Measurements from ENCODE around the gene VSTM2B. TPM values are rescaled to one million over a fixed set of nuclear protein-coding genes. Genes with fewer than 3 reads are reported as not detected.

Gene VSTM2B
- polyA plus RNA-seq, 1 of the 3 experiments (the other 2 are of a cell fraction) = not detected

DNA sequence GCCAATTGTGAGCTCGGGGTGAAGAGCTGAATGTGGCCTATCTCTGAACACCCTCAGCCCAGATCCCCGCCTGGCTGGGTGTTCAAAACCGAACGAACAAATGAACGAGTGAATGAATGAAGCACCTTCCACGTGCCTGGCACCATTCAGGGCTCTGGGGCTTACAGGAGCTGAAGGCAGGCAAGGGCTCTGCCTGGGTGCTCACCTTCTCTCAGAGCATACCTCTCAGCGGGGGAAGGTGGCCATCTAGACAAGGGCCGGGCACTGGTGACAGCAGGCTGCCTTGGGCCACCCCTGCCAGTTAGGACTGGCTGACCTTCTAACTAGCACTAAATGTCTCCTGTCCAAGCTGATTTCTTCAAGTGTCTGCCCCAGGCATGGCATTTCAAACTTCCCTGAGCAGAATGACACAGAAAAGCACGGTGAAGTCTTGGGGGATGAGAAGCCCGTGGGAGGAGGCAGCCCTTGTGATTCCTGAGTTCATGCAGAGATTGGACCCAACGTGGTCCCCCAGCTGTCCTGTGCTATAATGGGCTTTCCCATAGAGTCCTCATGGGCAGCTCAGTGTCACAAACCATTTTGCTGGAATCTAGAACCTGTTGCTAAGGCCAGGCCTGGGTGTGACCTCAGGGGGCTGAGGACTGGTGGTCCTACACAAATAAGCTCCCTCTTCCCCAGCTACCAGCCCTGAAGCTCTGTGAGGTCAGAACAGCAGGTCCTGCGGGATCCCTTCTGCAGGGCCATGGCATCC lies 27.9 kb upstream of the VSTM2B start:
- Histone ChIP-seq H2AFZ (ENCODE audit: low read depth) (no peak overlapping the region), H3K9ac (no peak overlapping the region), H3K4me3 (ENCODE audit: low read depth in 2 of 2, low read length in 1 of 2) (no peak overlapping the region), H3K4me1 (ENCODE audit: control insufficient read depth in 1 of 2, insufficient read depth in 2 of 2, low read depth in 1 of 2, low read length in 1 of 2) (no peaks in the 10 kb centered on the region), H3K27ac (ENCODE audit: low read depth in 2 of 2, low read length in 1 of 2) (no peak overlapping the region), H3K9me2 (no peaks in the 10 kb centered on the region), H3K4me2 (no peak overlapping the region), H3K27me3 (ENCODE audit: insufficient read depth) (peaks cover 17% of the 10 kb centered on the region), H3K9me3 (no peaks in the 10 kb centered on the region), H3F3A (replicated peaks; ENCODE audit: insufficient read depth) (no peaks in the 10 kb centered on the region), H4K20me1 (ENCODE audit: insufficient read depth) (no peaks in the 10 kb centered on the region), H3K79me2 (ENCODE audit: insufficient read depth) (no peaks in the 10 kb centered on the region), H3K36me3 (replicated peaks in 1 of 2; ENCODE audit: control insufficient read depth in 1 of 2, insufficient read depth in 2 of 2, low read length in 1 of 2) (no peaks in the 10 kb centered on the region)
- 18% methylated on average over 9 of the region's 12 CpGs for whole genome bisulfite sequencing (ENCODE audit: low lambda C conversion rate)
- POLR2A ChIA-PET = no interaction called here
- DNase-seq = no peak
- TF ChIP-seq, protein P1, sequence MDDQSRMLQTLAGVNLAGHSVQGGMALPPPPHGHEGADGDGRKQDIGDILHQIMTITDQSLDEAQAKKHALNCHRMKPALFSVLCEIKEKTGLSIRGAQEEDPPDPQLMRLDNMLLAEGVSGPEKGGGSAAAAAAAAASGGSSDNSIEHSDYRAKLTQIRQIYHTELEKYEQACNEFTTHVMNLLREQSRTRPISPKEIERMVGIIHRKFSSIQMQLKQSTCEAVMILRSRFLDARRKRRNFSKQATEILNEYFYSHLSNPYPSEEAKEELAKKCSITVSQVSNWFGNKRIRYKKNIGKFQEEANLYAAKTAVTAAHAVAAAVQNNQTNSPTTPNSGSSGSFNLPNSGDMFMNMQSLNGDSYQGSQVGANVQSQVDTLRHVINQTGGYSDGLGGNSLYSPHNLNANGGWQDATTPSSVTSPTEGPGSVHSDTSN (IDR thresholded peaks at IDR 0.05) = no peak
- TF ChIP-seq, protein P2, sequence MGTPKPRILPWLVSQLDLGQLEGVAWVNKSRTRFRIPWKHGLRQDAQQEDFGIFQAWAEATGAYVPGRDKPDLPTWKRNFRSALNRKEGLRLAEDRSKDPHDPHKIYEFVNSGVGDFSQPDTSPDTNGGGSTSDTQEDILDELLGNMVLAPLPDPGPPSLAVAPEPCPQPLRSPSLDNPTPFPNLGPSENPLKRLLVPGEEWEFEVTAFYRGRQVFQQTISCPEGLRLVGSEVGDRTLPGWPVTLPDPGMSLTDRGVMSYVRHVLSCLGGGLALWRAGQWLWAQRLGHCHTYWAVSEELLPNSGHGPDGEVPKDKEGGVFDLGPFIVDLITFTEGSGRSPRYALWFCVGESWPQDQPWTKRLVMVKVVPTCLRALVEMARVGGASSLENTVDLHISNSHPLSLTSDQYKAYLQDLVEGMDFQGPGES (IDR thresholded peaks at IDR 0.05; ENCODE audit: low read depth, low read length) = no peak
- CTCF ChIA-PET = no interaction called here

DNA sequence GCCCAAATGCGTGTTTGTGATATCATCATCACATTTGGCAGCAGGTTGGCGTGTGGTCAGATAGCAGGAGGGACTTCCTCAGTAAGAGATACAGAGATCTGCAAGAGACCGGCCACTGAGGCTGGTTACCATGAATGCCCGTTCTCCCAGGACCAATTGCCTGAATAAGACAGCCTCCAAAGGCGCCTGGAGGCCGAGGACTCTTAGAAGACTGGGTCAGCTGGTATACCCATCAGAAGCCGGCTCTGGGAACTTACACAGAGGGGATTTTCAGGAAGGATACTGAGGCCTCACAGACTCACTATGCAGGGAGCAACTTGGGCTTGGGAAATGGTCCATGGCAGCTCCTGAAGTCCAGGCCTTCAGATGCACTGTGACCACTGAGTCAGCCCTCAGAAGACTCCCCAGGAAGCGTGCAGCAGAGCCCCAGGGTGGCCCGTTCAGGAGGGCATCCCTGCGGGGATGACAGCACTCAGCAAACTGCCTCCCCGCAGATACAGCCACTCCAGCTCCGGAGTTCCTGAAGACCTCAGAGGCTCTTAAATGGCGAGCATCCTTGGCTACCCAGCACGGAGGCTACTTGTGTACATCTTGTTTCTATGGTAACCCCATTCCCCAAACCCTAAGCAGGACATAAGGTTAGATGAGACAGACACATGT lies 26.4 kb upstream of the VSTM2B start:
- Histone ChIP-seq H3K9ac (no peak overlapping the region), H3K9me3 (no peaks in the 10 kb centered on the region), H2AFZ (ENCODE audit: low read depth) (no peak overlapping the region), H3K36me3 (replicated peaks in 1 of 2; ENCODE audit: control insufficient read depth in 1 of 2, insufficient read depth in 2 of 2, low read length in 1 of 2) (no peaks in the 10 kb centered on the region), H3K4me1 (ENCODE audit: control insufficient read depth in 1 of 2, insufficient read depth in 2 of 2, low read depth in 1 of 2, low read length in 1 of 2) (peaks cover 0 to 2% of the 10 kb centered on the region in 2 experiments; a peak in 1 of 4 replicates), H3K27ac (ENCODE audit: low read depth in 2 of 2, low read length in 1 of 2) (no peak overlapping the region), H3F3A (replicated peaks; ENCODE audit: insufficient read depth) (no peaks in the 10 kb centered on the region), H4K20me1 (ENCODE audit: insufficient read depth) (no peaks in the 10 kb centered on the region), H3K9me2 (no peaks in the 10 kb centered on the region), H3K79me2 (ENCODE audit: insufficient read depth) (no peaks in the 10 kb centered on the region), H3K4me2 (no peak overlapping the region), H3K27me3 (ENCODE audit: insufficient read depth) (peaks cover 23% of the 10 kb centered on the region), H3K4me3 (ENCODE audit: low read depth in 2 of 2, low read length in 1 of 2) (no peak overlapping the region)
- DNase-seq = no peak
- ChIA-PET CTCF (interaction anchor here (1.6 kb wide), 1 partner anchor 29 kb away, joined by 4 read pairs; no protein-coding TSS in a partner anchor), POLR2A (no interaction called here)
- WGBS (ENCODE audit: low lambda C conversion rate) = 2% methylated on average over 14 of the region's 14 CpGs
- TF ChIP-seq JUND (IDR thresholded peaks at IDR 0.05) = no peak
- TF ChIP-seq SMC3 (IDR thresholded peaks at IDR 0.05; ENCODE audit: low read depth, low read length) = no peak
- no peak for TF ChIP-seq TCF12 (IDR thresholded peaks at IDR 0.05)
- TF ChIP-seq RXRA (IDR thresholded peaks at IDR 0.05; ENCODE audit: borderline replicate concordance, low read depth) = no peak
- TF ChIP-seq EP300 (IDR thresholded peaks at IDR 0.05; ENCODE audit: borderline replicate concordance in 1 of 2, low read depth in 1 of 2, low read length in 1 of 2) = no peak
- TF ChIP-seq MXI1 (IDR thresholded peaks at IDR 0.05; ENCODE audit: low read depth, low read length) = no peak
- TF ChIP-seq, protein P2 (IDR thresholded peaks at IDR 0.05; ENCODE audit: low read depth, low read length) = no peak
- TF ChIP-seq FOXM1 (IDR thresholded peaks at IDR 0.05; ENCODE audit: low read depth) = no peak
- TF ChIP-seq, protein P3, sequence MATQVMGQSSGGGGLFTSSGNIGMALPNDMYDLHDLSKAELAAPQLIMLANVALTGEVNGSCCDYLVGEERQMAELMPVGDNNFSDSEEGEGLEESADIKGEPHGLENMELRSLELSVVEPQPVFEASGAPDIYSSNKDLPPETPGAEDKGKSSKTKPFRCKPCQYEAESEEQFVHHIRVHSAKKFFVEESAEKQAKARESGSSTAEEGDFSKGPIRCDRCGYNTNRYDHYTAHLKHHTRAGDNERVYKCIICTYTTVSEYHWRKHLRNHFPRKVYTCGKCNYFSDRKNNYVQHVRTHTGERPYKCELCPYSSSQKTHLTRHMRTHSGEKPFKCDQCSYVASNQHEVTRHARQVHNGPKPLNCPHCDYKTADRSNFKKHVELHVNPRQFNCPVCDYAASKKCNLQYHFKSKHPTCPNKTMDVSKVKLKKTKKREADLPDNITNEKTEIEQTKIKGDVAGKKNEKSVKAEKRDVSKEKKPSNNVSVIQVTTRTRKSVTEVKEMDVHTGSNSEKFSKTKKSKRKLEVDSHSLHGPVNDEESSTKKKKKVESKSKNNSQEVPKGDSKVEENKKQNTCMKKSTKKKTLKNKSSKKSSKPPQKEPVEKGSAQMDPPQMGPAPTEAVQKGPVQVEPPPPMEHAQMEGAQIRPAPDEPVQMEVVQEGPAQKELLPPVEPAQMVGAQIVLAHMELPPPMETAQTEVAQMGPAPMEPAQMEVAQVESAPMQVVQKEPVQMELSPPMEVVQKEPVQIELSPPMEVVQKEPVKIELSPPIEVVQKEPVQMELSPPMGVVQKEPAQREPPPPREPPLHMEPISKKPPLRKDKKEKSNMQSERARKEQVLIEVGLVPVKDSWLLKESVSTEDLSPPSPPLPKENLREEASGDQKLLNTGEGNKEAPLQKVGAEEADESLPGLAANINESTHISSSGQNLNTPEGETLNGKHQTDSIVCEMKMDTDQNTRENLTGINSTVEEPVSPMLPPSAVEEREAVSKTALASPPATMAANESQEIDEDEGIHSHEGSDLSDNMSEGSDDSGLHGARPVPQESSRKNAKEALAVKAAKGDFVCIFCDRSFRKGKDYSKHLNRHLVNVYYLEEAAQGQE (IDR thresholded peaks at IDR 0.05; ENCODE audit: low read depth, low read length) = no peak
- no peak for TF ChIP-seq GABPA (IDR thresholded peaks at IDR 0.05; ENCODE audit: low read depth)
- no peak for TF ChIP-seq SIN3A (IDR thresholded peaks at IDR 0.05; ENCODE audit: borderline replicate concordance, low read depth, low read length)
- TF ChIP-seq, protein P4, sequence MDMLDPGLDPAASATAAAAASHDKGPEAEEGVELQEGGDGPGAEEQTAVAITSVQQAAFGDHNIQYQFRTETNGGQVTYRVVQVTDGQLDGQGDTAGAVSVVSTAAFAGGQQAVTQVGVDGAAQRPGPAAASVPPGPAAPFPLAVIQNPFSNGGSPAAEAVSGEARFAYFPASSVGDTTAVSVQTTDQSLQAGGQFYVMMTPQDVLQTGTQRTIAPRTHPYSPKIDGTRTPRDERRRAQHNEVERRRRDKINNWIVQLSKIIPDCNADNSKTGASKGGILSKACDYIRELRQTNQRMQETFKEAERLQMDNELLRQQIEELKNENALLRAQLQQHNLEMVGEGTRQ (IDR thresholded peaks at IDR 0.05; ENCODE audit: borderline replicate concordance, low read depth, low read length) = no peak
- TF ChIP-seq, protein P5, sequence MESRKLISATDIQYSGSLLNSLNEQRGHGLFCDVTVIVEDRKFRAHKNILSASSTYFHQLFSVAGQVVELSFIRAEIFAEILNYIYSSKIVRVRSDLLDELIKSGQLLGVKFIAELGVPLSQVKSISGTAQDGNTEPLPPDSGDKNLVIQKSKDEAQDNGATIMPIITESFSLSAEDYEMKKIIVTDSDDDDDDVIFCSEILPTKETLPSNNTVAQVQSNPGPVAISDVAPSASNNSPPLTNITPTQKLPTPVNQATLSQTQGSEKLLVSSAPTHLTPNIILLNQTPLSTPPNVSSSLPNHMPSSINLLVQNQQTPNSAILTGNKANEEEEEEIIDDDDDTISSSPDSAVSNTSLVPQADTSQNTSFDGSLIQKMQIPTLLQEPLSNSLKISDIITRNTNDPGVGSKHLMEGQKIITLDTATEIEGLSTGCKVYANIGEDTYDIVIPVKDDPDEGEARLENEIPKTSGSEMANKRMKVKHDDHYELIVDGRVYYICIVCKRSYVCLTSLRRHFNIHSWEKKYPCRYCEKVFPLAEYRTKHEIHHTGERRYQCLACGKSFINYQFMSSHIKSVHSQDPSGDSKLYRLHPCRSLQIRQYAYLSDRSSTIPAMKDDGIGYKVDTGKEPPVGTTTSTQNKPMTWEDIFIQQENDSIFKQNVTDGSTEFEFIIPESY (IDR thresholded peaks at IDR 0.05; ENCODE audit: borderline replicate concordance, low read depth) = no peak
